RWPE2 (cell line): ENCODE measurements around the gene DDX47.

ENCODE experiments used
- ATAC-seq: fragments of 200-7000 bp; cut with Tn5 transposase; 3 replicates; pipeline ENCODE4 v1.9.1; 2021; ENCODE audit warnings: low read depth
- DNase-seq: peaks from one replicate; pipeline ENCODE4 v3.0.0-alpha.2; 2020; ENCODE audit warnings: low spot score
- H3K27ac ChIP-seq: fragments of 450-650 bp; 2 replicates; pipeline ENCODE4 v1.5.1; 2017; ENCODE audit warnings: mild to moderate bottlenecking; ENCODE audit not compliant: poor library complexity, severe bottlenecking
- H3K27me3 ChIP-seq: fragments of 250-450 bp; sonication (Bioruptor Pico); 2 replicates; pipeline ENCODE4 v1.5.1; 2021; ENCODE audit warnings: mild to moderate bottlenecking, moderate library complexity; ENCODE audit not compliant: insufficient read depth, poor library complexity, severe bottlenecking
- H3K36me3 ChIP-seq: fragments of 250-450 bp; sonication (Bioruptor Pico); 2 replicates; pipeline ENCODE4 v1.5.1; 2020; ENCODE audit warnings: low read depth, mild to moderate bottlenecking, moderate library complexity
- H3K4me1 ChIP-seq: fragments of 250-450 bp; sonication (Bioruptor Pico); 2 replicates; pipeline ENCODE4 v1.5.1; 2021; ENCODE audit warnings: mild to moderate bottlenecking, moderate library complexity; ENCODE audit not compliant: insufficient read depth, poor library complexity, severe bottlenecking
- H3K4me3 ChIP-seq: fragments of 250-450 bp; sonication (Bioruptor Pico); 2 replicates; pipeline ENCODE4 v1.5.1; 2021; ENCODE audit warnings: mild to moderate bottlenecking, moderate library complexity; ENCODE audit not compliant: severe bottlenecking
- H3K9me3 ChIP-seq: fragments of 250-450 bp; sonication (Bioruptor Pico); 2 replicates; pipeline ENCODE4 v1.5.1; 2021; ENCODE audit warnings: mild to moderate bottlenecking, moderate library complexity; ENCODE audit not compliant: severe bottlenecking
- TF ChIP-seq, protein P1 (sequence below): fragments of 450-650 bp; IDR thresholded peaks from one replicate; pipeline ENCODE4 v1.5.1; 2017; ENCODE audit warnings: mild to moderate bottlenecking, moderate library complexity; ENCODE audit not compliant: poor library complexity, severe bottlenecking

Gene DDX47

GRCh38 chr12:12813120-12814101, at the start of gene DDX47:
DDX47 (plus strand) TSS chr12:12813346; CDS start chr12:12813368, 22 bp downstream.
- Histone ChIP-seq H3K27me3 (no peaks in the 10 kb centered on the region), H3K9me3 (no peaks in the 10 kb centered on the region), H3K36me3 (peaks cover 21% of the 10 kb centered on the region), H3K4me1 (peaks cover 9% of the 10 kb centered on the region), H3K4me3 (peak within 1 kb of the TSS; percentile 82), H3K27ac (peak within 1 kb of the TSS; percentile 55)
- ATAC-seq (peak; percentile 84), DNase-seq (peak; percentile 77)
- TF ChIP-seq, protein P1, sequence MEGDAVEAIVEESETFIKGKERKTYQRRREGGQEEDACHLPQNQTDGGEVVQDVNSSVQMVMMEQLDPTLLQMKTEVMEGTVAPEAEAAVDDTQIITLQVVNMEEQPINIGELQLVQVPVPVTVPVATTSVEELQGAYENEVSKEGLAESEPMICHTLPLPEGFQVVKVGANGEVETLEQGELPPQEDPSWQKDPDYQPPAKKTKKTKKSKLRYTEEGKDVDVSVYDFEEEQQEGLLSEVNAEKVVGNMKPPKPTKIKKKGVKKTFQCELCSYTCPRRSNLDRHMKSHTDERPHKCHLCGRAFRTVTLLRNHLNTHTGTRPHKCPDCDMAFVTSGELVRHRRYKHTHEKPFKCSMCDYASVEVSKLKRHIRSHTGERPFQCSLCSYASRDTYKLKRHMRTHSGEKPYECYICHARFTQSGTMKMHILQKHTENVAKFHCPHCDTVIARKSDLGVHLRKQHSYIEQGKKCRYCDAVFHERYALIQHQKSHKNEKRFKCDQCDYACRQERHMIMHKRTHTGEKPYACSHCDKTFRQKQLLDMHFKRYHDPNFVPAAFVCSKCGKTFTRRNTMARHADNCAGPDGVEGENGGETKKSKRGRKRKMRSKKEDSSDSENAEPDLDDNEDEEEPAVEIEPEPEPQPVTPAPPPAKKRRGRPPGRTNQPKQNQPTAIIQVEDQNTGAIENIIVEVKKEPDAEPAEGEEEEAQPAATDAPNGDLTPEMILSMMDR: peak; percentile 82

- TF ChIP-seq, protein P1: no peak
- Histone ChIP-seq H3K9me3 (no peaks in the 10 kb centered on the region), H3K4me1 (no peaks in the 10 kb centered on the region), H3K36me3 (no peaks in the 10 kb centered on the region), H3K27ac (no peak overlapping the region), H3K27me3 (no peaks in the 10 kb centered on the region), H3K4me3 (no peak overlapping the region)
- DNase-seq: no peak
- ATAC-seq: no peak
Measured at GRCh38 chr12:12764824-12765223, 48.3 kb upstream of the DDX47 start.

GRCh38 chr12:12770262-12770661, 42.9 kb upstream of the DDX47 start:
- DNase-seq: no peak
- TF ChIP-seq, protein P1: no peak
- Histone ChIP-seq H3K27me3 (no peaks in the 10 kb centered on the region), H3K27ac (no peak overlapping the region), H3K36me3 (no peaks in the 10 kb centered on the region), H3K4me3 (no peak overlapping the region), H3K4me1 (no peaks in the 10 kb centered on the region), H3K9me3 (no peaks in the 10 kb centered on the region)
- ATAC-seq: no peak

GRCh38 chr12:12774791-12775190, 38.4 kb upstream of the DDX47 start:
- TF ChIP-seq, protein P1: no peak
- peaks cover 2% of the 10 kb centered on the region for H3K4me1 ChIP-seq
- ATAC-seq: no peak

DNA sequence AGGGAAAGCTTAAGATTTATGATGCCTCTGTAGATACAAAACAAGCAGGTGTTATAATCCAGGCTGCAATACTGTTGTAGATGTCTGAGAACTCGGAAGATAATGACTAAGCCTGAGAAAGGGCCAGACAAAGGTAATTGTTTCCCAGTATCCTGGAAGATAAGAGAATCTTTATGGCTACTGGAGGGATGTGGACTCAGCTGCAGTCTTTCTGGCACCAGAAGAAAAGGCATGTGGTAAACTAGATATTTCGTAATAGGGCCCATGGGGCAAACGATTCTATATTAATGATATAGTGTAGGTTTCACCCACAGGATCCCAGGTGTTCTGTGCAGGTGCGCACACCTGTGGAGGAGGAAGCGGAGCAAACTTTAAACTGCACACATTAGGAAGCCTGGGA, 36.9 kb upstream of the DDX47 start:
- ATAC-seq (peak; percentile 87), DNase-seq (no peak)
- Histone ChIP-seq H3K4me3 (no peak overlapping the region), H3K9me3 (no peaks in the 10 kb centered on the region), H3K27me3 (no peaks in the 10 kb centered on the region), H3K27ac (no peak overlapping the region), H3K4me1 (peaks cover 3% of the 10 kb centered on the region), H3K36me3 (no peaks in the 10 kb centered on the region)
- TF ChIP-seq, protein P1: no peak

More at GRCh38 chr12:12774791-12775190, 38.4 kb upstream of the DDX47 start:
- no peaks in the 10 kb centered on the region for H3K27me3 ChIP-seq
- no peak overlapping the region for H3K27ac ChIP-seq
- no peaks in the 10 kb centered on the region for H3K36me3 ChIP-seq
- no peaks in the 10 kb centered on the region for H3K9me3 ChIP-seq
- no peak for DNase-seq
- no peak overlapping the region for H3K4me3 ChIP-seq
